ENCODE measurements around the gene PCCA.

- no peak for TF ChIP-seq CTCF (IDR thresholded peaks at IDR 0.05; ENCODE audit: borderline replicate concordance, extremely low read depth, low read length, poor library complexity, severe bottlenecking)
- TF ChIP-seq EZH2 (IDR thresholded peaks at IDR 0.05; ENCODE audit: borderline replicate concordance, low read depth, low read length, severe bottlenecking): no peak
Observed at GRCh38 chr13:100511466-100511865, 422.6 kb downstream of the PCCA start.

Data from DND-41 (cell line).